ENCODE results near the gene COQ3.

GRCh38 chr6:99431901-99432300 is 37.9 kb upstream of the COQ3 start:
- TF ChIP-seq CTCF (IDR thresholded peaks at IDR 0.05) = no peak
- no peak for TF ChIP-seq POLR2A (IDR thresholded peaks at IDR 0.05)
